Cardiac muscle cell (in vitro differentiated cells and primary cell): ENCODE measurements around the gene GPR37L1. TPM values are rescaled to one million over a fixed set of nuclear protein-coding genes. Genes with fewer than 3 reads are reported as not detected.
A peak's percentile ranks its signal among the peaks of the same experiment; 100 is the strongest.

ENCODE experiments used
- DNase-seq, 2 donors: peaks; one replicate each; pipeline versions ENCODE4 v3.0.0 to v3.0.0-alpha.2; 2010 to 2017; ENCODE audit warnings: low read depth in 1 of 2, low spot score in 1 of 2
- H3K27ac ChIP-seq: fragments of 200-600 bp; sonication (generic); 2 replicates; pipeline ENCODE4 v1.5.1; 2016
- H3K27me3 ChIP-seq: fragments of 200-600 bp; sonication (generic); 2 replicates; pipeline ENCODE4 v1.6.0; 2016; ENCODE audit warnings: control low read depth
- H3K36me3 ChIP-seq: fragments of 200-600 bp; sonication (generic); 2 replicates; pipeline ENCODE4 v1.5.1; 2016; ENCODE audit warnings: control low read depth
- H3K4me1 ChIP-seq: fragments of 200-600 bp; sonication (generic); 2 replicates; pipeline ENCODE4 v1.8.1; 2017; ENCODE audit warnings: low read depth, mild to moderate bottlenecking, mixed run types
- H3K4me3 ChIP-seq: fragments of 200-600 bp; sonication (generic); 2 replicates; pipeline ENCODE4 v1.5.1; 2016; ENCODE audit warnings: mild to moderate bottlenecking
- H3K9me3 ChIP-seq: fragments of 200-600 bp; sonication (generic); 2 replicates; pipeline ENCODE4 v1.5.1; 2017; ENCODE audit warnings: low read depth, mild to moderate bottlenecking, control low read depth
- polyA plus RNA-seq: library from polyadenylated mRNA; unstranded; fragments of >200 nt; fragmentation: Nextera tagmentation; extraction: Ambion mirVana; gene quantifications from 2 replicates; pipeline ENCODE4 v1.2.1, GENCODE V29; 2016
- total RNA-seq: library from RNA; depleted of rRNA; stranded (reverse); fragments of >200 nt; gene quantifications from 2 replicates; pipeline ENCODE4 v1.2.3, GENCODE V29; 2016
- TF ChIP-seq, protein P1 (sequence below): IDR thresholded peaks from 2 replicates; pipeline ENCODE4 v1.5.1; 2012; ENCODE audit warnings: low read depth, mild to moderate bottlenecking, low read length

GPR37L1 gene
- total and polyA plus RNA-seq, 2 experiments from 2014 or later: not detected

DNA sequence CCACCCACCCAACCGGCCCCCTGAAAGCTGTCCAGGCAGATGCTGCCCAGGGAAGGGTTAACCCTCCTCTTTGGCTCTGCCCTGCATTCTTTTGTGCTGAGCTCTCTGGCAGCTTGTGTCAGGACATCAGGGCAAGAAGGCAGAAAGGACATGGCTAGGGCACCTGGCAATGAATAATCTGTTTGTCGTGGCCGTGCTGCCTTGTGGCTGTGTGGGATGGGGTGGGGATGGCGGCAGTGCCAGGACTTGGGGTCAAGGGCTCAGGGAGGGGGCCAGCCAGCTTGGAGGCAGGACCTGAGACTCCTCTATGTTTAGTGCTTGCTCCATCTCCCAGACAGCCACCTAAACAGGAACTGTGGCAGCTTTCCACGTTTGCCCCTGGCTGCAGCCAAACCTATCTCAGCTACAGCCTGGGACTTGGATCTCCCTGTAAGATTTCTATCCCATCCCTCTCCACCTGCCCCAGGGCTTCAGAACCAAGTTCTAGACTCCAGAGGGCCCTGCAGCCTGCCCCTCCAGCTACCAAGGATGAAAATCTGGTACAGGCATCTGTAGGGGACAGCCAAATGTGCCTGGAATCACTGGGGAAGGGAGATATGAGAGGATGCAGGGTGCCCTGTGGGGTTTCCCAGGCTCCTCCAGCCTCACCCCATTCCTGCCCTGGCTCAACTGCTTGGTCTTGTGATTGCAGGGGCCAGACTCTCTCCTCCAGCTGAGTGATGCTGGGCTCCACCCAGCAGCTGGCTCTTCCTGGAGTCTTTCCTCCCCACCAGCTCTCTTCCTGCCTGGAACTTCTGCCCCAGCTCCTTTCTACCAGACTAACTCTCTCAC, 9.6 kb upstream of the GPR37L1 start:
- peak overlapping the region; percentile 45 for H3K27ac ChIP-seq
- no peak for DNase-seq
- no peaks in the 10 kb centered on the region for H3K9me3 ChIP-seq
- TF ChIP-seq, protein P1, sequence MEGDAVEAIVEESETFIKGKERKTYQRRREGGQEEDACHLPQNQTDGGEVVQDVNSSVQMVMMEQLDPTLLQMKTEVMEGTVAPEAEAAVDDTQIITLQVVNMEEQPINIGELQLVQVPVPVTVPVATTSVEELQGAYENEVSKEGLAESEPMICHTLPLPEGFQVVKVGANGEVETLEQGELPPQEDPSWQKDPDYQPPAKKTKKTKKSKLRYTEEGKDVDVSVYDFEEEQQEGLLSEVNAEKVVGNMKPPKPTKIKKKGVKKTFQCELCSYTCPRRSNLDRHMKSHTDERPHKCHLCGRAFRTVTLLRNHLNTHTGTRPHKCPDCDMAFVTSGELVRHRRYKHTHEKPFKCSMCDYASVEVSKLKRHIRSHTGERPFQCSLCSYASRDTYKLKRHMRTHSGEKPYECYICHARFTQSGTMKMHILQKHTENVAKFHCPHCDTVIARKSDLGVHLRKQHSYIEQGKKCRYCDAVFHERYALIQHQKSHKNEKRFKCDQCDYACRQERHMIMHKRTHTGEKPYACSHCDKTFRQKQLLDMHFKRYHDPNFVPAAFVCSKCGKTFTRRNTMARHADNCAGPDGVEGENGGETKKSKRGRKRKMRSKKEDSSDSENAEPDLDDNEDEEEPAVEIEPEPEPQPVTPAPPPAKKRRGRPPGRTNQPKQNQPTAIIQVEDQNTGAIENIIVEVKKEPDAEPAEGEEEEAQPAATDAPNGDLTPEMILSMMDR: no peak
- H3K36me3 ChIP-seq: no peaks in the 10 kb centered on the region
- peaks cover 11% of the 10 kb centered on the region for H3K4me1 ChIP-seq
- H3K27me3 ChIP-seq: no peaks in the 10 kb centered on the region
- no peak overlapping the region for H3K4me3 ChIP-seq

DNA sequence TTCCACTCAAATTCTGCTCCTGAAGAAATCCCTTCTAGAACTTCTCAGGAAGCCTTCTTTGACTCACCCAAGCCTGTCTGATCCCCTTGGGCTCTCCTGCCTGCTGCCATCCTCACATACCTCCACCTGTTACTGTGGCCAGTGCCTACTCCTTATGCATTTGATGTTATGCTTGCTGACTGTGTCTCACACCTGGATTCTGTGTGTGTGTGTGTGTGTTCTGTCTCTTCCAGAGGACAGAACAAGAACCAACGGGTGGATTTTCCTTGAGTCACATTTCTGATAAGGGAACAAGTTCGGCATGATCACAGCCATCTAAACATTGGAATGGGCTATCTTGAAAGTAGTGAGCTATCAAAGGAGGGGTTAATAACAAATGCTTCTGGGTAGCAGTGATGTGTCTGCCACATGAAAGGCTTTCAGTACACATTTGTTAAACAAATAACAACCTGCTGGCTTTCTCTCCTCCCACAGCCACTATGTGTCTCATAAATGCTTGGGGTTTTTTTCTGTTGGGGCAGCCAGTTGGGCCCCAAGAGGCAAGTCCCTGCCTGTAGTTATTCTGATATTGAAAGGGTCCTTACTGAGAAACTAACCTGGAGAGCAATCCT, 8.9 kb upstream of the GPR37L1 start:
- Histone ChIP-seq H3K27ac (no peak overlapping the region), H3K4me1 (peaks cover 8% of the 10 kb centered on the region), H3K27me3 (no peaks in the 10 kb centered on the region), H3K4me3 (no peak overlapping the region), H3K36me3 (no peaks in the 10 kb centered on the region), H3K9me3 (no peaks in the 10 kb centered on the region)
- TF ChIP-seq, protein P1: no peak
- no peak for DNase-seq

DNA sequence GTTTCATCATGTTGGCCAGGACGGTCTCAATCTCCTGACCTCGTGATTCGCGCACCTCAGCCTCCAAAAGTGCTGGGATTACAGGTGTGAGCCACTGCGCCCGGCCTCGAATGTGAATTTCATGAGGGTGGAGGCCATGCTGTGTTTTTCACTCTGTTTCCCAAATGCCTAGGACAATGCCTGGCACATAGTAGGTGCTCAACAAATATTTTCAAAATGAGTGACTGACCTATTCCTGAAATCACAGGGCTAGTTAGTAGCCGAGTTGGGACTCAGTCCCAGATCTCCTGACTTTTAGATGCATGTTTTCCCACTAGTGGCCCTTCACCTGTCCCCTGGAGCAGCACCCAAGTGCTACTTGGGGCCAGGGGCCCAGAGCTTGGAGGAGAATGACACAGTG, 6.4 kb upstream of the GPR37L1 start:
- no peak for DNase-seq
- no peak overlapping the region for H3K4me3 ChIP-seq
- no peaks in the 10 kb centered on the region for H3K27me3 ChIP-seq
- H3K4me1 ChIP-seq: peaks cover 8% of the 10 kb centered on the region
- H3K27ac ChIP-seq: no peak overlapping the region
- TF ChIP-seq, protein P1: no peak
- H3K9me3 ChIP-seq: no peaks in the 10 kb centered on the region
- H3K36me3 ChIP-seq: no peaks in the 10 kb centered on the region

DNA sequence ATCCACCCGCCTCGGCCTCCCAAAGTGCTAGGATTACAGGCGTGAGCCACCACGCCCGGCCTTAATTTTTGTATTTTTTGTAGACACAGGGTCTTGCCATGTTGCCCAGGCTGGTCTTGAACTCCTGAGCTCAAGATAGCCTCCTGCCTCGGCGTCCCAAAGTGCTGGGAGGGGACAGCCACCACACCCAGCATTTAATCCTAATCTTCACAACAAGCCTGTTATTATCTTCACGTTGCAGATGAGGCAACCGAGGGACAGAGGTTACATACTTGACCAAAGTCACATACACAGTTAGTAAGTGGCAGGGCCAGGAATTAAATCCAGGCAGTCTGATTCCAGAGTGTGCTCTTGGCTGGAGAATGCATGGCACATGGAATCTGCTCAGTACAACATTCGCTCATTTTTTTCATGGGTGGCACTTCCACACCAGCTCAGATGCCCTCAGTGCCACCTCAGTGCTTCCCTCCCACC, 4.8 kb upstream of the GPR37L1 start:
- H3K4me3 ChIP-seq: no peak overlapping the region
- no peak overlapping the region for H3K27ac ChIP-seq
- H3K4me1 ChIP-seq: peaks cover 4% of the 10 kb centered on the region
- H3K9me3 ChIP-seq: no peaks in the 10 kb centered on the region
- no peaks in the 10 kb centered on the region for H3K36me3 ChIP-seq
- TF ChIP-seq, protein P1: no peak
- no peaks in the 10 kb centered on the region for H3K27me3 ChIP-seq
- DNase-seq: no peak

DNA sequence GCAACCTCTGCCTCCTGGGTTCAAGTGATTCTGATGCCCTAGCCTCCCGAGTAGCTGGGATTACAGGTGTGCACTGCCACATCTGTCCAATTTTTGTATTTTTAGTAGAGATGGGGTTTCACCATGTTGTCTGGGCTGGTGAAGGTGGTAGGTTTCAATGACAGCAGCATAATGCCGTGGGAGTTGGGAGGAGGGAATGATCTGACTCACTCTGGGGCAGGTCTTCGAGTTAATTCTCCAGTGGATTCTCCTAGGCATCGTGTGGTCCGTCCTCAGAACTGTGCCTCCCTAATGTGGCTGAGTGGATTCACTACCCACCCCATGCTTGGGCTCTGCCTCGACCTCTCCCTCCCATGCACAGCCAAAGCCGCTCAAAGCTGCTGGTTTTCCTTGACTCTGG, 1.7 kb upstream of the GPR37L1 start:
- Histone ChIP-seq H3K27ac (no peak overlapping the region), H3K4me3 (no peak overlapping the region), H3K4me1 (no peaks in the 10 kb centered on the region), H3K36me3 (no peaks in the 10 kb centered on the region), H3K9me3 (no peaks in the 10 kb centered on the region), H3K27me3 (no peaks in the 10 kb centered on the region)
- TF ChIP-seq, protein P1: no peak
- no peak for DNase-seq
